ENCODE results near the gene NRROS. TPM values are rescaled to one million over a fixed set of nuclear protein-coding genes. Genes with fewer than 3 reads are reported as not detected.
A peak's percentile ranks its signal among the peaks of the same experiment; 100 is the strongest.
"Not testable (repeated sequence)": the region's sequence is repeated elsewhere in the genome, so short reads cannot be mapped to it uniquely, and the experiment has no call there.

Gene NRROS
- total and polyA plus RNA-seq, 2 of the 13 experiments (the other 11 are each of a cell fraction or from before 2014, with no cell fraction given) = not detected

- TF ChIP-seq RFX3 (CRISPR knock-in tag; IDR thresholded peaks at IDR 0.05) (no peak), RNF2 (conservative IDR thresholded peaks at IDR 0.05; ENCODE audit: low read depth) (0 out of 2 replicates have a peak, but pooled peaks have one; percentile 73), ZNF766 (CRISPR knock-in tag; IDR thresholded peaks at IDR 0.05; ENCODE audit: borderline replicate concordance) (no peak), ZNF574 (CRISPR knock-in tag; IDR thresholded peaks at IDR 0.05) (no peak; the same call in 1 of the 2 replicates), SCMH1 (CRISPR knock-in tag; IDR thresholded peaks at IDR 0.05; ENCODE audit: borderline replicate concordance) (no peak)
Observed at GRCh38 chr3:196636369-196637349, 2.8 kb upstream of the NRROS start (continued).

- H3K9ac ChIP-seq (ENCODE audit: insufficient read depth, low read depth, low read length); H3K4me3 ChIP-seq (replicated peaks in 1 of 3; ENCODE audit: insufficient read depth in 1 of 3, low read depth in 2 of 3, low read length in 3 of 3); H2AFZ ChIP-seq (ENCODE audit: low read length); H3K27ac ChIP-seq (ENCODE audit: extremely low read length, insufficient read depth, low read length); H3K36me3 ChIP-seq (replicated peaks in 1 of 2; ENCODE audit: control insufficient read depth in 1 of 2, insufficient read depth in 2 of 2, low read length in 2 of 2); ATAC-seq; CTCF ChIA-PET (ENCODE audit: low intra/inter-chr PET ratio, low total read pairs); FAIRE-seq; H3K79me2 ChIP-seq (ENCODE audit: insufficient read depth, low read length); H3K9me3 ChIP-seq (ENCODE audit: low read length); H4K20me1 ChIP-seq (ENCODE audit: insufficient read depth, low read length); H3K4me2 ChIP-seq (ENCODE audit: low read depth, low read length); intact Hi-C loops (cut with micrococcal nuclease; ENCODE audit: unreplicated experiment); in situ Hi-C loops (cut with HindIII; ENCODE audit: extremely low pct_ligation_motif_present, low pct_unique_long_range_greater_than_20kb); BruUV-seq (replicated peaks); DNase-seq (ENCODE audit: low spot score): not testable (repeated sequence)
- Histone ChIP-seq H3K27me3 (ENCODE audit: control insufficient read depth in 1 of 2, insufficient read depth in 2 of 2, low read length in 2 of 2) (peaks cover 12 to 49% of the 10 kb centered on the region in 2 experiments; a peak in 4 of 5 replicates), H3K4me1 (ENCODE audit: insufficient read depth, low read length) (peaks cover 34% of the 10 kb centered on the region)
- POLR2A ChIA-PET = interaction anchor here (0.6 kb wide), 1 partner anchor 29 kb away, joined by 3 read pairs; no protein-coding TSS in a partner anchor
- 70% methylated on average over 4 of the region's 4 CpGs for WGBS (ENCODE audit: low lambda C conversion rate)
Observed at GRCh38 chr3:196637941-196638340, 1.6 kb upstream of the NRROS start.

Data from HepG2 (cell line).